GM21423 (cell line): ENCODE data around the gene CMKLR1.

Source experiments
- ATAC-seq: cut with Tn5 transposase; IDR thresholded peaks from one replicate; pipeline ENCODE4 v1.9.1; 2021; ENCODE audit warnings: mild to moderate bottlenecking, moderate library complexity; ENCODE audit not compliant: unreplicated experiment

Gene CMKLR1

DNA sequence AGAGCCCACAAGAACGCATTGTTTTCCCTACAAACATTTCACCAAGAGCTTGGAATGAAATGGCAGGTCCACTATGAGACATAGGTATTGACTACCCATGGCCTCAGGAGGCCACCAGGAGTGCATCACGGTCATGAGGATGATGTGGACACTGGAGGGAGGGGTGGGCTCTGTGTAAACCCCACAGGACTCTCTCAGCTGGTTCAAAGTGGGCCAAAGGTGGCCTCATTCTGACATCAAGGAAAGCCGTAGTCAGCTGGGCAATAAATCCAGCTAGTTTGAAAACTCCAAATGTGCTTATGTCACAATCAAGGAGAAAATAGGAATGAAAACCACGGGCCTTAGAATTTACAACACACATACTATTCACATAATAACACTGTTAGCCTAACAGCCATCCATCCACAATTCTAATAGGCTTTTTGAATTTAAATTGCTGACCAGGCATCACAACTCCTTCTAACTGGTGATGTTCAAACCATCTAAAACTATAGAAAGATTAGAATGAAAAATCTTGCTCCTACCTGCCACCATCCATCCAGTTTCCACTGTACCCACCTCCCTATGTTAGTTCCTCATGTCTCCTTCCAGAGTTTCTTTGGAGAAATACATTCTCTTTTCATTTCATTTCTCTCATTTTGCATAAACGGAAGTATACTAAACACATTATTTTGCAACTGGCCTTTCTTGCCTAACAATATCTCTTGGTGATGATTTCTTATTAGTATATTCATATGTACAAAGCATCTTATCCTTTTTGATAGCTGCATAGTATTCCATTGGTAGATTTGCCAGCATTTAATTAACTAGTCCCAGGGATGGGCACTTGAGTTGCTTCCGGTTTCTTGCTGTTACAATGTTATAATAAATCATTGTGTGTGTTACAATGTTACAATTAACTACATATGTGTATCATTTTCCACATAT, 21.5 kb downstream of the CMKLR1 start:
- no peak for ATAC-seq

DNA sequence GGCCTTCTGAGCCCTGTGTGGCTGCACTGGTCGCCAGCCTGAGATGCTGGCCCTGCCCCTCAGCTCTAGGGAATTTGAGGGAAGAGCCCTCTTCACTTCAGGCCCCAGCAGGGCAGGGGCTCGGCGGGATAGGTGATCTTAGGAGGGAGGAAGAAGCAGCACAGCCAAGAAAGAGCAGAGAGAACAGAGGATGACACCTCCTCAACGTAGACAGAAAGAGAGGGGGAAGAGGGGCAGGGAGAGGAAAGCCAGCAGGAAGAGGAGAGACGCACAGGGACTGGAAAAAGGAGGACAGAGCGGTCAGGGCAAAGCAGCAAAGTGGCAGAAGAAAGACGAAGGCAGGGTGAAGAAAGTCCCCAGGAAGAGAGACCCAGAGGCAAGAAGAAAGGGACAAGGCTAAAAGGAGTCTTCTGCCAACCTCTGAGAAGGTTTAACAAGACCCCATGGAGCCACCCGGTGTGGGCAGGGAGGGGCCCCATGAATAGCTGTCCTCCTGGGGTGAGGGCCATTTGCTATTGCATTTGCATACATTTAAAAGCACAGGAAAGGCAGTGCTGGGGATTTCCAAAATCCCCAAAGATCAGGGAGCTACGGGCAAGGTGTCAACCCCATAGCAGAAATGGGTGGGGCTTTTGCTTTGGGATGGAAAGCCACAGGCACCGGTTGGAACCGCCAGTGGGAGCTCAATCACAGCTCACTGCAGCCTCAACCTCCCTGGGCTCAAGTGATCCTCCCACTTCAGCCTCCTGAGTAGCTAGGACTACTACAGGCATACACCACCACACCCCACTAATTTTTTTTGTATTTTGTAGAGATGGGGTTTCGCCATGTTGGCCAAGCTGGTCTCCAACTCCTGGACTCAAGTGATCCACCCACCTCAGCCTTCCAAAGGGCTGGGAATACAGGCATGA, 22.7 kb downstream of the CMKLR1 start:
- no peak for ATAC-seq

DNA sequence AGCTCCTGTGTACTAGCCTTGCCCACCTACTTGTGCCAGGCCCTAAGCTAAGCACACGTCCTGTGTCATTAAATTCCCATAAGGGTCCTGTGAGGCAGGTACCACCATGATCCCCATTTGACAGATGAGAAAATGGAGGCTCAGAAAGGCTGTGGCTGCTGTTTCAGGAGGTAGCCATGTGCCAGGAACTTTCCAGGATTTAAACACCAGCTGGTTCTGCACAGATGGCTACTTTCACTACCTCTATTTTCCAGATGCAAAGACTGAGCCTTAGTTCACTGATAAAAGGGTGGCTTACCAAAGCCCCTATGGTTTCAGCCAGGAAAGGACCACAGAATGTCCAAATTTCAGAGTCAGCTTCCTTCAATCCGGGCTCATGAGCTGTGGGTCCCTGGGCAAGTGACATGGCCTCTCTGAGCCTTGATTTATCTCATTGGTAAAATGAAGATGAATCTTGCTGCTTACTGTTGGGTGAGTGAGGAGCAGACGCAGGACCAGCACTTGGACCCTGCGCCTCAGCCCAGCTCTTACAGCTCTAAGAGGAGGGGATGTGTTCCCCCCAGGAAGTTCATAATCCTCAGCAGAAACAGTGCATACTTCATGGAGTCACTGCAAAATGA, 23.5 kb downstream of the CMKLR1 start:
- no peak for ATAC-seq

DNA sequence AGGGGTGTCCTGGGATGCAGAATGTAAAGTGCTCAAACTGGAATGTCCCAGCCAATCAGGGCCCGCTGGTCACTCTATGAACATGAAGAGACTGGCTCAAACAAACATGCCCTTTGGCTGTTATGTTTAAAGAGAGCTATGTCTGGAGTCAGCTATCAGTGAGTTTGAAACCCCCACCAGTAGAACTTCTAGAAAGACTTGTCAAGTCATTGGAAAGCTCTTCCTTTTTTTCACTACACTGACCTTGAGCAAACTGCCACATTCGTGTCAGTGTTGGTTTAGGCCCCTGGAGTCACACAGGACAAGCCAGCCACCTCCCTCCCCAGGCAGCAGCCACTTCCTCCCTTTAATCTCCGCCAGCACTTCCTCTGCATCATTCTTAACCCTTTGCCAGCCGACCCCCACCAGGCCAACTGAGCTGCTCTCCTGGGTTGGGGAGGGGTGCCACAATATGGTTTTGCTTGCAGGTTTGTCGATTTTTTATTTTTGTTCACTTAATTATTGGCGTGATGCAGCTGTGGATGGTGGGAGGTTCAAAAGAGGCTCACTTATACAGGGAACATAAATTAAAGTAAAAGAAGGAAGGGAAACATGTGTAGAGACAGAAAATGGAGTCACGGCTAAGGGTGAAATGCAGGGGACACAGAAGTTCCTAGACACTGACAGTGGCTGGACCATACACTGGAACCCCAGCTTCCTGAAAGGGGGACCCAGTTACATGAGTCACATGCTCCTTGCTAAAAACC, 25.3 kb downstream of the CMKLR1 start:
- no peak for ATAC-seq

DNA sequence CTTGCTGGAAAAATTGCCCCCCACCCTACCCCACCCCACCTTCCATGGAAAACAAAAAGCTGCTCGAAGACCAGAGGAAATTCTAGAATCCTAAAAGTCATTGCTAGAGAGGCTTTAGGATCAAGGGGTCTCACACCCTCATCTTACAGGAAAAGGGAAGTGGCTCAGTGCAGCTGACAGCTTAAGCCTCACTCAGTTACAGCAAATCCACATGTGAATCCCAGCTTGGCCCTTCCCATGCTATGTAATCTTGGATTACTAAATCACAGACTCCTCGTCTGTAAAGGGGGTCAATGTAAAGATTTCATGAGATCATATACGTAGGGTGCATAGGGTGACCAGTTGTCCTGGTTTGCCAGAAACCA, 25.9 kb downstream of the CMKLR1 start:
- no peak for ATAC-seq

DNA sequence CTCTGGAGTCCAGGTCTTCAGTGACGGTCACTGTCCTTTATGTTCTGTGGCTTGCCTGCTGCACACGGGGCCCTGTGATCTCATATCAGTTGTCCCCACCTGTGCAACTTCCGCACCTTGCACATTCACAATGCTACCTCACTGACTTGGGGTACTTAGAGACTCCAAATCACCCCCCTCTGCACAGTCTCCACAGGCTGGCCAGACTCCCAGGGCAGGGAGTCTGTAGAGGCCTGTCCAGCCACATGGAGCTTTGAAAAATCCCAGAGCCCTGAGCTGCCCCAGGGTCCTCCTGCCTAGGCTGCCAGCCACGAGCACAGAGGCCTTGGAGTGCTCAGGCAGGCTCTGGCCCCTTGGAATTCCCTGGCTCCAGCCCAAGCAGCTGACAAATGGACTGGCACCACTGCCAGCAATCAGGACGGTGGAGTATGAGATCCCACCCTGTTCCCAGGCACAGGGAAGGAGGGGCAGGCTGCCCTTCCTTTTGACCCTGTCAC, 26.4 kb downstream of the CMKLR1 start:
- ATAC-seq = no peak

DNA sequence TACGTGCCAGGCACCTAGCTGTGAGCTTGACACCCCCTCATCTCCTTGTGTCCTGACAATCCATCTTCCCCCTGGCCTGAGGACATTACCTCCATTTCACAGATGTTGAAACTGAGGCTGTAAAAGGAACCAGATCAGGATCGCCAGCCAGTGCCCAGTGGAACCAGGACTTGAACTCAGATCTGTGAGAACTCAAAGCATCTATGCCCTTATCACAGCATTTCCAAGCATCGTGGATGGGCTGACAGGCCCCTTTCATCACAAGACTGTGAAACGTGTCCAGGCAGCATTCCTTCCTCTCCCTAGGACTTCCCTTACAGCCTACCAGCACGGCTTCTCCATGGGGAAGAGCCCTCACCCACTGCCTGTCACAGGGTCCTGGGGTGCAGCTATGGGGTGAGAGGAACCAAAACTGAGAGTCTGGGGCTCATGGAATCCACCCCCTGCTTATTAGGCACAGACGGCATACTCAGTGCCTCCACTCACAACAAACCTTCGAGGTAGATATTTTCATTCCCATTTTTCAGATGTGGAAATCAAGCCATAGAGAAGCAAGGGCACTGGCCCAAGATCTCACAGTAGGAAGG, 26.9 kb downstream of the CMKLR1 start:
- no peak for ATAC-seq

DNA sequence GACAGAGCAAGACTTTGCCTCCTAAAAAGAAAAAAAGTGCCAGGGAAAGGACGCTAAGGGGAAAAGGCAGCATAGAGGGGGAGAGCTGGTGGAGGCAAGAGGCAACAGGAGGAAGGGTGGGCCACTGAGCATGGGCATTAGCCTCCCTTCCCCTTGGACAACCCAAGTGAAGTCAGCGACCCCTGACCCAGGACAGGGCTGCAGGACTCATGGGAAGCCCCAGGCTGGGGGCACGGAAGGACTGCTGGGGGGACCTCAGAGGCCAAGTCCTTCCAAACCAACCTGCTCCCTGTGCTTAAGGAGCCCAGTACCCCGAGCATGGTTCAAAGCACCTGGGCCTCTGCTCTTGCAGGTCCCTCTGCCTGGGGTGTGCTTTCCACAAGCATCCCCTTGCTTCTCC, 27.5 kb downstream of the CMKLR1 start:
- no peak for ATAC-seq

DNA sequence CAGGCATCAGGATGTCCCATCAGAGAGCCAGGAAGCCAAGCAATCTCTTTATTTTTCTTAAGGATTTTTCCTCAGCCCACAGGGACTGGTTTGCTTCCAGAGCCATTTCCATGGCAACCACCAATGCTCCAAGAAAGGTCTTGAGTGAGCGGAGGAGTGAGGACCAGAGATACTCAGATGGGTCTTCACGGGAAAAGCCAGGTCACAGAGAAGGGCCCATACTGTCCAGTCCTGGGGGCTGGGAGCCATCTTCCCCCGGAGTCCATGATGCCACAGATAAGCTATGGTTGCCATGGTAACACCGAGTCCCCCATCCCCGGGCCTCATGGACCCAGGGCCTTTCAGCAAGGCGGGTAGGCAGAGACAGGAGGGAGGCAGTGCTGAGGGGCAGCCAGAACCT, 28.6 kb downstream of the CMKLR1 start:
- ATAC-seq = no peak

DNA sequence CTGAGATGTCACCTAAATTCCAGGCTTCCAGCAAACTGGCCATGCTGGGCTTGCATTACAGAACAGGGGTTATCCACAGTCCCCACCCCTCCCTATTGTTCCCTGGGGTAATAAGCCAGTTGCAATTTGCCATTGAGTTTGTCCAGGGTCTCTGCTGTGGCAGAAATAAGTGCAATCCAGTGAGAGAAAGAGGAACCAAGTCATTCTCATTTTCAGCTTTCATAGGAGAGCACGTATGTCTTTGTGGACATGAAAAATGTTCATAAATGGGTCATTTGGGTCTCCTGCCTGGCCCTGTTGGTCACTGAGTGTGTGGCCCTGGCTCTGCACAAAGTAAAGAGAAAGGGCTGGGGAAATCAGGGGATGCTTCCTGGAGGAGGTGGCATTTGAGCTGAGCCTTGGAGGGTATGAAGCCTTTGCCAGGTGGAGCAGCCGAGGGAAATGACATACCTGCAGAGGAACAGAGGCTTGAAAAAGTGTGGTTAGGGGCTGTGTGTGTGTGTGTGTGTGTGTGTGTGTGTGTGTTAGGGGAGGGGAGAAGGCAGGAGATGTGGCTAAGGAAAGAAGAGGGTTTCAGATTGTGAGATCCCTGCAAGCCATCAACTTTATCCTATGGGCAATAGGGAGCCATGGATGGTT, 29.3 kb downstream of the CMKLR1 start:
- ATAC-seq = no peak

DNA sequence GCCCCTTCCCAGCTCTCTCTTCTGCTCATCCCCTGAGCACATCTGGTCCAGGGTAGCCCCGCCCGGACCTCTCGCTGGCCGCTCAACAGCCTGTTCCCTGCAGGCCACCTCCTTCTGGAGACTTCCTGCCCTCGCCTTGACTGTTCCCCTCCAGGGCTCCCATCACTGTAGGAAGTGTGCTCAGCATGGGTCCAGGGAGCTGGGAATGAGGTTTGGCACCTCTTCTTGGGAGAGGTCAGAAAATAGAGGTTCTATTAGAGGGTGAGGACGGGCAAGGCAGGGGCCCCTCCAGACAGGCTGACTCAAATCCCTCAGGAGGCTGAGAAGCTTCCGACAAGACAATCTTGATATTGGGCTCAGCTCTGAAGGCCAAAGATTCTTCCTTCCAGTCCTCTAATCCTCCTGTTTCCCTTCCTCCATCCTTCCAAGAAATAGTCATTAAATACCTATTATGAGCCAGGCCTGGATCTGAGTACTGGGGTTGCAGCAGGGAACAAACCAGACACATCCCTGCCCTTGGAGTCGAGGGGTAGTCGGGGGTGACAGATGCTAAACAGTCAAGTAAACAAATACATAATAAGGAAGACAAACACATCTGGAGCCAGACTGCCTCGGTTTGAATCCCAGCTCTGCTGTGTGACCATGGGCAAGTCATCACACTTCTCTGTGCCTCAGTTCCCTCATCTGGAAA, 30.6 kb downstream of the CMKLR1 start:
- ATAC-seq = no peak

DNA sequence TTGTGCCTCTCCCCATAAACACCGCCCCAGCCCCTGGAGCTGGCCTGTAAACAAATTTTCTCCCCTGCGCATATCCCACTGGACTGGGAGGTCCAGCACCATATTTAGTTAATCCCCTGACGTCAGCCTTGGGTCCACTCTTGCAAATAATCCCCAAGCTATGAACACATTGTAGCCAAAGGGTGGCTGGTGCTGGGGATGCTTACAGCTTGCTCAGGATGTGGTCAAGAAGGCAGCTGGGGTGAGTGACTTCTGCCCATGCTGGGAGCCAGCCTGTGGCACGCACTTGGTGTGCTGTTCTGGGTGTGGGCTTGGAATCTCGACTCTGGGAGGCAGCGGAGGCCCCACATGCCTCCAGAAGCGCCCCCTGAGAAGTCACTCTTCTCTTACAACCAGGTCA, 32.1 kb downstream of the CMKLR1 start:
- ATAC-seq = no peak

DNA sequence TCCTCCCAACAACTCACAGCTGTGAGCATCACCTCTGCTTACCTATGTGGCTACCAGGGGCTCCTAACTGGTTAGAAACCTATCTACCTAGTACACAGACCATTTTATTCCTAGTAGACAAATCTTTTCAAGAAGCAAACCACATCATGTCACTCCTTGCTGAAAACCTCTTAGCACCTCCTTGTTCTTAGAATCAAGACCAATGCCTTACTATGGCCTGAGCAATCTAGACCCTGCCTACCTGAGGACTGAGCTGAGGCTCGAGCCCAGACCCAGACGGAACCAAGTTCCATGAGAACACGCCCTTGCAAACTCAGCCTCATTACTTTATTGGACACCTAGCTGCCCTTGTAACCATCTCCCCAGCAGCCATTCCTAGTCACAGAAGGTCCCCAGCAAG, 32.6 kb downstream of the CMKLR1 start:
- no peak for ATAC-seq

DNA sequence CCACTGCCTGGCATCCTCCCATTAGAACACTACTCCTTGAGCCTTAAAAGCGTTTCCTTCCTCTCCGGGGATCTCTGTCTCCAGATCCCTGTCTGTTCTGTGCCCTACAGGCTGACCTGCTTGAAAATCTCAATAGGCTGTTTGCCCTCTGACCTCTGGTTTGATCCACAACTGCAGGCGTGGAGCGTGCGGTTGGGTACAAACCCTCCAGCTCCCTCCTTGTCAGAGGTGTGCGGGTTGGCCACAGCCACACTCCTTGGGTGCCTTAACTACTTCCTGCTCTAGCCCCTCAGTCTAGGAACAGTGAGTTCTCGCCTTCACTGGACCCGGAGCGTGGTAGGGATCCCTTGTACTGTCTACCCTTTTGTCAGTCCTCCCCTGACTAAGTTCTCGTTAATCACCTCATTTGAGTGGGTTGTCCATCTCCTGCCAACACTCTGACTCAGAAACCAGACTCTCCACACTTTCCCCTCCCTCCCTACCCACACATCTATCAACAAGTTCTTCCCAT, 33.1 kb downstream of the CMKLR1 start:
- no peak for ATAC-seq

DNA sequence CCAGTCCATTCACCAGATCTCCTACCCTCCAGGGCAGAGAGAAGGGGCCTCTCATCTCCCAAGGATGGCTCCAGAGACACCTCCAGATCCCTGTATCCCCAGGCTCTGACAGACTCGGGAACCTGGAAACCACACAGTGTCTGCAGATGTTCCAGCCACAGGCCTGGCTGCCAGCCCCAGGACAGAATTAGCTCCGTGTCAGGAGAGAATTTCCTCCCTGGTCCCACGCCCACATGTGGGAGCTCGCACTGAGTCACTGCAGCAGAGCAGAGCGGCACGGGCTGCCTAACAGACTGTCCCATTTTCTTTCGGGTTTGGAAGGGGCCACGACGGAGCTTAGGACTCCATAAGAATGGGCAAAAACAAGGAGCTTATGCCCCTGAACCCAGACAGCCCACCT, 33.6 kb downstream of the CMKLR1 start:
- ATAC-seq = no peak

DNA sequence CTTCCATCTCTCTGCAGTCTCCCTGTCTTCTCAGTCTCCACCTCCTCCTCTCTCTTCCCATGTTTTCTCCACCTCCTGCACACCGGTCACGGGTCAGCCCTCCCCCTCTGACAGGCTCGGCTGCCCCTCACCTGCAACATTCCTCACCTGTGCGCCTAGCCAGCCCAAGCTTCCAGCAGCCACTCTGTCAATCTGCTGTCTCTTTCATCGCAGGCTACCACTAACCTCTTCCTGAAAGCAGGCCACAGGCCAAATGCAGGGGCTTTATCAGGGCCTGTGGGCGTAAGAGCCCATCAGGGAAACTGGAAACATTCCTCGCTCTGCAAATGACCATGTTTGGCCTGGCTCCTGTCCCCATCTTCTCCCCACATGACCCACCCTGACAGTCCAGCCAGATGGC, 34.5 kb downstream of the CMKLR1 start:
- ATAC-seq = no peak

DNA sequence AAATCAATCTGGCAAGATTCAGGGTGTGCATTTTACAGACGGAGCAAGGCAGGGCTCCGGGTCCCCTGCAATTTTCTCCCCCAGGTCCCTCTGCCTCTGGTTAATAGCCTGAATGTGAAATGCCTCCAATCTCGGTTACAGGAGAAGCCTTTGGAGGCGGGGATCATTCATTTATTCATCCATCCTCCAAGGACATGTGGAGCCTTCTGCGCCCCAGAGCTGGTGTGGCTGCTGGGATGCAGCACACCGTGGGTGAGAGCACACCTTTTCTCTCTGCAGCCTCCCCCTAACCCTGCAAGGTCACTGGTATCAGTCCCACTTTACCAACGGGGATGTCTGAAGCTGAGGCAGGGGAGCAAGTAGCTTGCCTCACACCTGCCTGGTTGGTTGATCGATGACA, 35.4 kb downstream of the CMKLR1 start:
- no peak for ATAC-seq

DNA sequence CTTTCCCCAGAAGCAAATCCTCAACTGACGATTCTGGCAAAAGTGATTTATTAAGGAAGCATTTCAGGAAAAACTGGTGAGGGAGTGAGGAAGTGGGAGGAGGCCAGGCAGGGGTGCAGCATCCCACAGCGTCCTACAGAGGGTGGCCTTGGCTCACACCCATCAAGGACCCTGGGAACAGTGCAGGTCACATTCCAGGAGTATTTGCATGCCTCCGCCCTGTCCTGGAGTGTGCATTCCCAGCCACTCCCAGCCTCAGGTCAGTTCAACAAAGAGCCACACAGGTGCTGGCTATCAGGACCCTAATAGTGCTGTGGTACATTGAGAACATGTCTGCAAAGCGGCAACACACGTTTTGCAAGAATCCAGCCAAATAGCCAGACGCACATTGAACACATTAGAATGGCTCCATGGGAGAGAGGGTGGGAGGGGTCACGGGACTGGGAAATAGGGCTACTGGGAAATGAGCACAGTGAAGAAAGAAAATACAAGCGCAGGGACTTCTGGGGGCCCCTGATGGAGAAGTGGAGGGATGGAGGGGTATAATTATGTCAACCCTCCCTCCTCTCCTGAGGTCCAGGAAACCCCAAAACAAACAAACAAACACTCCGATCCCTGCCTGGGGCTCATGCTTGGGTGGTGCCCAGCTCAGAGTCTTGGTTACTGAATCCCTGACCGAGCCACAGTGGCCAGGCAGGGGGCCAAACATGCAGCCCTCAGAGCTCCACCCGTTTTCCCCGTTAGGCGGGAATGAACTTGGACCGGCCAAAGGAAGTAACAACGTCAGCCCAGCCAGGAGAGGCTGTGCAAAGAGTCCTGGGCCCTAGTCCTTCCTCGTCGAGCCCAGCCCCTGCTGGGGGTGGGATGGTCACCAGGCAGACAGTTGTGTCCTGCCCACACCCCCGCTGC, 36.5 kb downstream of the CMKLR1 start:
- ATAC-seq = no peak
